PFSK-1 (cell line): ENCODE results near the gene RFPL4AL1.

Source experiments
- POLR2AphosphoS5 ChIP-seq: IDR thresholded peaks from 2 replicates; pipeline ENCODE4 v1.6.1; 2012; ENCODE audit warnings: low read depth, mild to moderate bottlenecking, control low read depth, low read length, moderate library complexity
- TAF1 ChIP-seq: IDR thresholded peaks from 2 replicates; pipeline ENCODE4 v1.6.1; 2012; ENCODE audit warnings: low read length, control low read depth, borderline replicate concordance; ENCODE audit not compliant: insufficient read depth

- TF ChIP-seq TAF1 (no peak), POLR2AphosphoS5 (no peak)
Measured at GRCh38 chr19:55720214-55720746, 48.6 kb upstream of the RFPL4AL1 start.
